ENCODE measurements around the gene PLOD1. TPM values are rescaled to one million over a fixed set of nuclear protein-coding genes. Genes with fewer than 3 reads are reported as not detected.

The PLOD1 gene
- total RNA-seq, 3 donors from 2014 or later, result 33.7 to 68.6 (median 35.4) TPM

GRCh38 chr1:11925938-11926292 lies 8.6 kb upstream of the PLOD1 start:
- Histone ChIP-seq H3K9me3 (no peaks in the 10 kb centered on the region), H3K4me1 (ENCODE audit: low read depth) (peaks cover 35% of the 10 kb centered on the region), H3K36me3 (ENCODE audit: low read depth) (no peaks in the 10 kb centered on the region), H3K4me3 (peak overlapping the region; percentile 93)
- intact Hi-C loops (cut with DNase I, micrococcal nuclease), result no loop called here
- no peak for TF ChIP-seq CTCF (IDR thresholded peaks at IDR 0.05)
- ATAC-seq (no peak), DNase-seq (peak in 1 of 3 donors; percentile 72)

DNA sequence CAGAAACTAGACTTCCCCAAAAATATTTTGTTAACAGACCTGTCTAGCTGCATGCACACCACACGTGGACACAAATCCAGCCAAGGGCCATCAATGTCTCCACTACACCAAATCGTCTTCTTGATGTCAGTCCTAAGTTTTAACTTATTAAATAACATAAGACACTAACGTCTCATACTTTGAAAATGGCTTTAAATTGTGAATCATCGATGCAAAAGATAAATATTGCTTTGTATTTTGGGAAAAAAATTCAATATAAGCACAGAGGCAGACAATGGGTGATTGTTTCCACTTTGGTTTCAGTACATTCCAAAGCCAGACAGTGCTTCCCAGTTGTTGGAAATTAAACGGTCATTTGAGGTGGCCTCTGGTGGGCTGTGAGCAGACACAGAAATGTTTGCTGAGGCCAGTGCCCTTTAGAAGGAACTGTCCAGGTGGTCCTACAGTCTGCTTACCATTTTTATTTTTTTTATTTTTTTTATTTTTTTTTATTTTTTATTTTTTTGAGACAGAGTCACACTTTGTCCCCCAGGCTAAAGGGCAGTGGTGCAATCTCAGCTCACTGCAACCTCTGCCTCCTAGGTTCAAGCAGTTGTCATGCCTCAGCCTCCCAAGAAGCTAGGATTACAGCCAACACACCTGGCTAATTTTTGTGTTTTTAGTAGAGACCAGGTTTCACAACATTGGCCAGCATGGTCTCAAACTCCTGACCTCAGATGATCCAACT lies 6.5 kb upstream of the PLOD1 start:
- no peaks in the 10 kb centered on the region for H3K36me3 ChIP-seq (ENCODE audit: low read depth)
- intact Hi-C loops (cut with DNase I, micrococcal nuclease), result no loop called here
- TF ChIP-seq CTCF (IDR thresholded peaks at IDR 0.05), result no peak
- H3K9me3 ChIP-seq, result no peaks in the 10 kb centered on the region
- DNase-seq (no peak), ATAC-seq (no peak)
- no peak overlapping the region for H3K4me3 ChIP-seq
- peaks cover 30% of the 10 kb centered on the region for H3K4me1 ChIP-seq (ENCODE audit: low read depth)

- Histone ChIP-seq H3K36me3 (ENCODE audit: low read depth) (no peaks in the 10 kb centered on the region), H3K4me3 (no peak overlapping the region), H3K4me1 (ENCODE audit: low read depth) (peaks cover 13% of the 10 kb centered on the region), H3K9me3 (no peaks in the 10 kb centered on the region)
- no peak for ATAC-seq
- no peak for TF ChIP-seq CTCF (IDR thresholded peaks at IDR 0.05)
- DNase-seq, result peak in 2 of 3 donors; percentile 72 to 90
- intact Hi-C loops (cut with DNase I, micrococcal nuclease), result no loop called here
These were observed 4.7 kb upstream of the PLOD1 start for GRCh38 chr1:11929849-11930248.

- no peak for DNase-seq
- Histone ChIP-seq H3K9me3 (no peaks in the 10 kb centered on the region), H3K4me3 (no peak overlapping the region), H3K36me3 (ENCODE audit: low read depth) (no peaks in the 10 kb centered on the region), H3K4me1 (ENCODE audit: low read depth) (peaks cover 16% of the 10 kb centered on the region)
- intact Hi-C loops (cut with DNase I, micrococcal nuclease), result no loop called here
- ATAC-seq, result no peak
- TF ChIP-seq CTCF (IDR thresholded peaks at IDR 0.05), result no peak
These were observed 3.7 kb upstream of the PLOD1 start for GRCh38 chr1:11930571-11931445.

GRCh38 chr1:11931845-11932244 lies 2.7 kb upstream of the PLOD1 start:
- no peaks in the 10 kb centered on the region for H3K36me3 ChIP-seq (ENCODE audit: low read depth)
- DNase-seq (no peak), ATAC-seq (no peak)
- no peak for TF ChIP-seq CTCF (IDR thresholded peaks at IDR 0.05)
- intact Hi-C loops (cut with DNase I, micrococcal nuclease), result no loop called here
- no peak overlapping the region for H3K4me3 ChIP-seq
- H3K4me1 ChIP-seq (ENCODE audit: low read depth), result peaks cover 16% of the 10 kb centered on the region
- H3K9me3 ChIP-seq, result no peaks in the 10 kb centered on the region
